ENCODE data around the gene FSTL4.

GRCh38 chr5:133333326-133334150 lies 278.8 kb downstream of the FSTL4 start:
- no peak for TF ChIP-seq CTCF (IDR thresholded peaks at IDR 0.05)
- TF ChIP-seq POLR2A (IDR thresholded peaks at IDR 0.05), result no peak

Data from lower leg skin (tissue), 3 donors.